NCI-H2227 (cell line): ENCODE results near the gene CRISPLD2.
"Not testable (repeated sequence)": the region's sequence is repeated elsewhere in the genome, so short reads cannot be mapped to it uniquely, and the experiment has no call there.

Source experiments
- DNase-seq: peaks from one replicate; lab custom pipeline; 2025; ENCODE audit not compliant: unreplicated experiment; lab: John Stamatoyannopoulos, UW

Gene CRISPLD2

DNA sequence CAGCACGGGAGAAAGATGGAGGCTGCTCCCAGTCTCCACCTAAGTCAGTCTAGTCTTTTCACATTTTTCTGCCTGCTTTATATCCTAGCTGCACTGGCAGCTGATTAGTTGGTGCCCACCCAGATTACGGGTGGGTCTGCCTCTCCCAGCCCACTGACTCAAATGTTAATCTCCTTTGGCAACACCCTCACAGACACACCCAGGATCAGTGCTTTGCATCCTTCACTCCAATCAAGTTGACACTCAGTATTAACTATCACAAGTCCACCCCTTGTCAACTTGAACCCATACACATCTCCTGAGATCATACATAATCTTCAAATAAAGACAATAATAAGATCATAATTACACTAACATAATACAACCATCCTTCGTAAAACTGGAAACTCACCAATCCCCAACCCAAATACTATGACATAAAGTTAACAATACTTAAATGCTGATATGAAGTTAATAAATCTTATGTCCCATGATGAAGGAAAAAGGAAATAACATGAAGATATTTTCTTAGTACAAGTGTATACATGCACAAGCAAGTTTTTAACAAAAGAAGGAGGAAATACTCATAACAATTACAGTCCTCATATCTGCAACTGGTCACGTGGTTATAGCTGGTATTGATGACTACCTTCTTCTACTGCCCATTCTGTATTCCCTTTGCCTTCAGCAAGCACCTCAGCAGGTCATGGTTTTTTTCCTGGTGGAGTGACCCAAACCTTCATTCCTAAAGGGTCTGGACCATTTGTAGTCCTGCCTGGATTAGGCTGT is 35.8 kb downstream of the CRISPLD2 start:
- not testable (repeated sequence) for DNase-seq

DNA sequence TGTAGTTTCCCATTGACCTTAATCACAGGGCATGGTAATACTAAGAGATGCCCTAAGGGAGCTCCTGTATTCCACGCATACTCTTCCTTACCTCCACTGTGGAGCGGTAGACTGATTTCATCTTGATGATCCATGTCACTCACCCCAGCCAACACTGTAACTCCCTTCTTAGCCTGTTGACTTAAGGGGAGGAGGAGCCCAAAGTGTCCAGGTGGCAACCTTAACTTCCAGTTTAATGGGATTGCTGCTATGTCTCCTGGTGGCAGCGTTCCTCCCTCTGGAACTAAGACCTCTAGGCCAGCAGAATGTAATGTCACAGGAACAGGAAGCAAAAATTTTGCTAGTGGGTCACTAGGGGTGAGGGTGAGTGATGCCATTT is 36.4 kb downstream of the CRISPLD2 start:
- DNase-seq: not testable (repeated sequence)

DNA sequence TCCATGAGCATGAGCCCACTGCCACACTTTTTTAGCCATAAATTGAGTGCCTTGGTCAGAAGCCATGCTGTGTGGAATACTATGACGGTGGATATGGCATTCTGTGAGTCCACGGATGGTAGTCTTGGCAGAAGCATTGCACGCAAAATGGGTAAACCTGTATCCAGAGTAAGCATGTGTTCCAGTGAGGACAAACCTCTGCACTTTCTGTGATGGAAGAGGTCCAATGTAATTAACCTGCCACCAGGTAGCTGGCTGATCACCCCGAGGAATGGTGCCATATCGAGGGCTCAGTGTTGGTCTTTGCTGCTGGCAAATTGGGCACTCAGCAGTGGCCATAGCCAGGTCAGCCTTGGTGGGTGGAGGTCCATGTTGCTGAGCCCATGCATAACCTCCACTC is 37.0 kb downstream of the CRISPLD2 start:
- not testable (repeated sequence) for DNase-seq

DNA sequence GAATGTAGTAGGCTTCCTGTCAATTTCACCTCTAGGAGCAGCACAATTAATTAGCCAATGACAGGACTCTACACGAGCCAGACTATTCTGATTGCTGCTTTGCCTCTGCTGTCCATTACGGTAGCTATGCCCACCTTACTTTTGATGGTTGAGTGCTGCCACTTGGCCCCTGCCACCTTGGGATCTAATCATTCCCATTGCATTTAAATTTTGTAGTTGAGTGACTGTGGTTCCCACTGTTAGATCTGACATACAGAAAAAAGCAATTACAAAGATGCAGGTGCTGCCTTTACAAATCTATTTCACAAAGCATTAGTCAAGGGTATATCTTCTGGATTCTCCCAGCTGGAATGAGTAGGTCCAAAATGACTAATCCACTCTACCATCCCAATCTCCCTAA is 39.9 kb downstream of the CRISPLD2 start:
- no peak for DNase-seq

DNA sequence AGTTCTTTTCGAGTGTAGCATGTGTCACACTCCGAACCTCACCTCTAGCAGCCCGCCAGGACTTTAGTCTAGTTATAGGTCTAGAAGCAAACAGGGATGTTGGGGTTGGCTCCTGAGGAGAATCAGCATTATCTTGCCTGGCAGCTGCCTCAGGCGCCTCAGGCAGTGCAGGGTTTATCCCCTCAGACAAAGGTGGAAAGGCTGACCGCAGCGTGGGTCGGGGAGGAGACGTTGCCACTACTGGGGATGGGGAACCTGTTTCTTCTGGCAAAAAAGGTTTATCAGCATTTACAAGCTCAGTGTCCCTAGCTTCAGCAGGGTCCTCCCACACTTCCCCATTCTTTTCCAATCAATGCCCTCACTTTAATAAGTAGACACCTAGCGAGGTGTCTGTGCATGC is 40.6 kb downstream of the CRISPLD2 start:
- no peak for DNase-seq

DNA sequence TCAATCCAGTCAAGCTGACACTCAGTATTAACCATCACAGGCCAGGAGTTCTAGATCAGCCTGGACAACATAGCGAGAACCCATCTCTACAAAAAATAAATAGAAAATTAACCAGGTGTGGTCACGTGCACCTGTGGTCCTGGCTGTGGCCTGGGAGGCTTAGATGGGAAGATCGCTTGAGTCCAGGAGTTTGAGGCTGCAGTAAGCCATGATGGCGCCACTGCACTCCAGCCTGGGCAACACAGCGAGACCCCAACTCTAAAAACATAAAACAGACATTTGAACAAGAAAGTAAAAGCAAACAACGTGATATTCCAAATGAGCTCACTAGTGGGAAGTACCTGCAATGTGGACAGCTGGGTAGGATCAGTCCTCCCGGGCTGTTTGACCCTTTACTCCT is 41.9 kb downstream of the CRISPLD2 start:
- DNase-seq: no peak

DNA sequence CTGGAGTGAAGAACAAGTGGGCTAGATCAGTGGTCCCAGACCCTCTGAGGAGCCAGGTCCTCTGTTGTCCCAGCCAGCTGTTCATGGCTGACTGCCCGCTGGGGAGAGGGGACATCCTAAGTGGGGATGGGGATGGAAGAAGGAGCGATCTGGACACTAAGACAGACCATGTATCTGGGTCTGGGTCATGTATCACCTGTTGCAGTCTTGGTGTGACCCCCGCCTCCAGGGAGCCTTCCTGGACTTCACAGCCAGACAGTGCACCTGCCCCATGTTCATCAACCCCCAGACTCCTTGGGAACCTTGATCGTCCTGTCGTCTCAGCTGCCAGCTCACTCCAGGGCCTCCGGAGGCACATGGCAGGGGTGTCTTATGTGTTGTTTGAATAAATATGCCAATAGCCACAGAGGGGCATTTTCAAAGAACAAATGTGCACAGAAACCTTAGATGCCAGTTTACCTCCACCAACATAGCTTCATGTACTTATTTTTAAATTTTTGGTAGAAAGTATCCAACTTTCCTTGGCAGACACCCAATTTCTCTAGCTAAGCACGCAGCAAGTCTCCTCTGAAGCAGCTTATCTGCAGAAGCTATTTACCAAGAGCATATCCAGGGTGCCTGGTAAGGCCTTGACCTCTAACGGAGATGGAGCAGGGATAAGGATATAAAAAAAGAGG is 43.2 kb downstream of the CRISPLD2 start:
- no peak for DNase-seq

DNA sequence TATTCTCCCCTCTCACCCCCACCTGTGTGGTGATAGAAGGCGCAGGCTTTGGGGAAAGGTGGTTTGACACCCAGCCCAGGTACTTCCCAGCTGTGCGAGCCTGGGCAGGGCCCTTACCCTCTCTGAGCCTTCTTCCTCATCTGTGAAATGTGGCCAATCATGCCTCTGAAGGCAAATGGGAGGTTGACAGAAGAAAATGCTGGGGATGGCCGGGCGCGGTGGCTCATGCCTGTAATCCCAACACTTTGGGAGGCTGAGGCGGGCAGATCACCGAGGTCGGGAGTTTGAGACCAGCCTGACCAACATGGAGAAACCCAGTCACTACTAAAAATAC is 43.7 kb downstream of the CRISPLD2 start:
- DNase-seq: no peak

DNA sequence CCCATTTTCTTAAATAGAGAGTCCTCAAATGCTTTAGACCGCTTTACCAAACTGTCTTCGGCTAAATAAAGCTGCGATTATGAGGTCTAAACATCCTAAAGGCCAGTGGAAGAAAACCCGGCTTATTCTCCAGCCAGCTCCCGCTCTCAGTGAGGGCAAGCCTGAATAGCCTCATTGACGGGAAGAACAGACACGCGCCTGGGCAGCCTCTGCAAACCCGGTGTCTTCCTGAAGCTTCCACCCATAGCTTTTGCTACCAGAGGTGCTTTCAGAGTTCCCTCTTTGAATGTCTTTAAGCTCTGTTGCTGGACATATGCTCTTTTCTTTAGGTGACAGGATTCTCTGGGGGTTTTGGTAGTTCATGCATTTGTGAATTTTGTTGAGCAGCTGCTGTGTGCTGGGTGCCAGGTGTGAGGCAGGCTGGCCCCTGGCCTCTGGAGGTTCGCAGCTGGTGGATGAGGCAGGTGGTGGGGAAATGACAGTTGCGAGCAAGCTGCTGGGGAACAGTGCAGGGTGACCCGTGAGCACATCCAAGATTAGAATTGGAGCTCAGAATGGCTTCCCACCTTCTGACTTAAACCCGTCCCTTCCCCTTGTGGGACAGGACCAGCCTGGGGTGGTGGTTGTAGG is 44.7 kb downstream of the CRISPLD2 start:
- DNase-seq: no peak

DNA sequence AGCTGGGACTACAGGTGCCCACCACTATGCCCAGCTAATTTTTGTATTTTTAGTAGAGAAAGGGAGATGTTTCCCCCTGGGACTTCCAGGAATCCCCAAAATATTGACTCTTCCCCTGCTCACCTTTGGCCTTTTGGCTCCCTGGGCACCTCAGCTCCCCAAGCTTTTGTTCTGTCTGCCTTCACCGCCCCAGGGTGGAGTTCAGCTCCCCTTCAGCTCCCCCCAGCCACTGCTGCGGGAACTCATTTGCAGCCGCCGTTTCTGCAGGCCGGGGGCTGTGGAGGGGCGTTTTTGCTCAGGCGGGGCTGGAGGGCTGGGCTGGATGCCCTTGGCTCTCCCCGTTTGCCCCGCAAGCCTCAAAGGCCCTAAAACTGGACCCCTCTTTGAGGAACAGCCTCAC is 47.9 kb downstream of the CRISPLD2 start:
- no peak for DNase-seq

DNA sequence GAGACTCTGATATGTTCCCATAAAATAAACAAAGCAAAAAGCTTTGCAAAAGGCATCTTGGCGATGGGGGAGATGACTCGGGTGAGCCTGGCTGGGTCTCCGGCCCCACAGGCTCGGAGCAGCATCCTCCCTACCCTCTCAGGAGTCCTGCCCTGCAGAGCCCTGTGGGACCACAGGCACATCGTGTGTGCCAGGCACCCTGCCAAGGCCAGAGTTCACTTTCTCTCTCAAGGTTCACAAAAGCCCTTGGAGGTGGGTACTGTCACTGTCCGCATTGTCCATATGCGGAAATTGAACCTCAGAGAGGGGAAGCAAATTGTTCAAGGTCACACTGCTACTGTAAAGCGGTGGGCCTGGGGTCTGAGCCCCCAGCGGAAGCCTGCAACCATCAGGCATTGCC is 48.5 kb downstream of the CRISPLD2 start:
- DNase-seq: no peak

DNA sequence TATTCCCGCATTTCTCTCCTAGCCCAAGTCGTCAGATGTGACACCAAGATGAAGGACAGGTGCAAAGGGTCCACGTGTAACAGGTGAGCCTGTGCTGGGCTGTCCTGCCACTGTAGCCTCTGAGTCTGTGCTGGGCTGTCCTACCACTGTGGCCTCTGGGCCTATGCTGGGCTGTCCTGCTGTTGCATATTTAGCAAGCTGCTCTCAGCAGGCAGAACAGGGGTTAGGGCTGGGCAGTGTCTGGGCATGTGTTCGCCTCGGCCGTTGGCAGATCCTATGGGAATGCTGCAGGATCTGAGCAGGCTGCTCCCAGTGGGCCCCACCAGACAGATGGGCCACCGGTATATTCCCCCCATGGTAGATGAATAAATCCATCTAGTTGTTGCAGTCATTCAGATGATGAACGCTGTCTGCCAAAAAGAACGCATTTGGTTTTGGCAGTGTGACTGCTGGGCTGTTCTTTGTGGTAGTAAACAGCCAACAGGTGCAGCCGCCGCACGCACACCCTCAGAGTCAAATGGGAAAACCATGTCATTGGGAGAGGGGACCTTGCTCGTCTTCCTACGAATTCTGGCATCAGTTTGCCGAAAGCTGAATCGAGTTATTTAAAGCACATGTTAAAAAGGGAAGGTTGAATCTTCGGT is 49.2 kb downstream of the CRISPLD2 start:
- DNase-seq: no peak

DNA sequence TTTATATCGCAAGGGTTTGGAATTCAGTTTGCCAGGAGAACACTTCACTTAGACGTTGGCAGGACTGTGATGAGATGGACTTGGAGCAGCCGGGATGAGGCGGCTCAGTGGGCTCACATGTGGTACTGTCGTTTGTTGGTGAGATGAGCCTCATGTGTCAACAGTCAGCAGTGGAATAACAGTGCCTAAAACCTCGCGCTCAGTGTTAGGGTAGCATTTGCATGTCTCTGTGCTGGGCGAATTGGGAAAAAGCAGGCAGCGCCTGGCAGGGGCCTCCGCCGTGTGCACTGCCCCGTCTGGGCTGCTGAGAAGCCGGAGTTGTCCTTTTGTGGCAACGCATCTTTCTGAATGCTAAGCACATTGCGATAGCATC is 49.7 kb downstream of the CRISPLD2 start:
- no peak for DNase-seq

DNA sequence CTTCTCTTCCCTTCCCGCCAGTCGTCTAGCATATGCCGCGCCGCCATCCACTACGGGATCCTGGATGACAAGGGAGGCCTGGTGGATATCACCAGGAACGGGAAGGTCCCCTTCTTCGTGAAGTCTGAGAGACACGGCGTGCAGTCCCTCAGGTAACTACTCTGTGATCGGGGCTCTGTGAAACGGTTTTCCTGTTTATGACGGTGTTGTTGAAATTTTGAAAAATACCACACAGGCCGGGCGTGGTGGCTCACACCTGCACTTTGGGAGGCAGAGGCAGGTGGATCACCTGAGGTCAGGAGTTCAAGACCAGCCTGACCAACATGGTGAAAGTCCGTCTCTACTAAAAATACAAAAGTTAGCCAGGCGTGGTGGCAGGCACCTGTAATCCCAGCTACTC is 53.2 kb downstream of the CRISPLD2 start:
- DNase-seq: not testable (repeated sequence)

DNA sequence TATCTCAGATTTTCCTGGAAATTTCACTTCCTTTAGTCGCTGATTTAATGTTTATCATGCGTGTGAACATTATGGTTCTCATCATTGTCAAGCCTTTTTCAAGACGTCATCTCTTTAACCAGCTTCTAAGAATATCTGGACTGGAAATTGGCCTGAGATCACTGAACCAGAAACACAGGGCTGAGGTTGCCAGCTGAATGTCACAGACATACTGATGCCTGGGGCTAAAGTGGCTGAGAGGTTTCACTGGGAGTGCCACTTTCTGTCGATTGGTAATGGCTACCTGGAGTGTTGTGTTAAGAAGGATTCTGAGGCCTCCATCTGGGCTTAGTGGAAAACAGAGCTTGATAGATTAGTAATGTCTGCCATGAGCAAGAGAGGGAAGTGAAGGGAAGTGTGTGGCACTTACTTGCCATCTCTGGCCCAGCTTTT is 54.2 kb downstream of the CRISPLD2 start:
- no peak for DNase-seq

DNA sequence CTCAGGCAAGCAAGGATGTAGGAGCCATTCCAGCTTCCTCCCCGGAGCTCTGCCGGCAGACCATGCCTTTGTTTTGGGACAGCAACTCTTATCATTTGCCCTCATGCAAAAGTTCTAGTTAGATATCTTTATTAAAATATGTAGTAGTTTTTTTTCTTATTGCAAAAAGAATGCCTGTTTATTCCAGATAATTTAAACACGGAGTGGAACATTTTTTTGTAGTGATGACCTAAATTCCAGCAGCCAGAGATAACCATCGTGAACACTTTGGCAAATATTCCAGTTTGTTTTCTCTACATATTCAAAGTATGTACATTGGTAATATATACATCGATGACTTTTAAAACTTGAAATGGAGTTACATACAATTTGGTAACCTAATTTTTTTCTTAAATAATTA is 54.8 kb downstream of the CRISPLD2 start:
- DNase-seq: no peak

DNA sequence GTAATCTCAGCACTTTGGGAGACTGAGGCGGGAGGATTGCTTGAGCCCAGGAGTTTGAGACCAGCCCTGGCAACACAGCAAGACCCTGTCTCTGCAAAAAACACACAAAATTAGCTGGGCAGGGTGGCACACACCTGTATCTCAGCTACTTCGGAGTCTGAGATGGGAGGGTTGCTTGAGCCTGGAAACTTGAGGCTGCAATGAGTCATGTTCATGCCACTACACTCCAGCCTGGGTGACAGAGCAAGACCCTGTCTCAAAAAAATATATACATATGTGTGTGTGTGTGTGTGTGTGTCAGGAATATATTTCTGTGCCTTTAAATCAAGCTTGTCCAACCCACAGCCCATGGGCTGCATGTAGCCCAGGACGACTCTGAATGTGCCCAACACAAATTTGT is 55.2 kb downstream of the CRISPLD2 start:
- DNase-seq: no peak

DNA sequence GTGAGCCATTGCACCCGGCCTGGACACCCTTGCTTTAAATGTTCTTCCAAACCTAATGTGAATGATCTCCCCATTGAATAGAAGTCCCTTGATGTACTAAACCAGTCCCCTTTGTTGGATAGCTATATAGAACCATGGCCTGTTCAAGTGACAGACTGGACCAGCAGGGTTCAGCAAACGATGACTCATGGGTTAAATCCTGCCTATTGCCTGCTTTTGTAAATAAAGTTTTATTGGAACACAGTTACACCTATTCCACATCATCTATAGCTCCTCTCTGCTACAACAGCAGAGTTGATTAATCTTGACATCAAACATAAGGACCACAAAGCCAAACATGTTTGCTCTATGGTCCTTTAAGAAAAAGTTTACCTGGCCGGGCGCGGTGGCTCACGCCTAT is 56.1 kb downstream of the CRISPLD2 start:
- DNase-seq: no peak

DNA sequence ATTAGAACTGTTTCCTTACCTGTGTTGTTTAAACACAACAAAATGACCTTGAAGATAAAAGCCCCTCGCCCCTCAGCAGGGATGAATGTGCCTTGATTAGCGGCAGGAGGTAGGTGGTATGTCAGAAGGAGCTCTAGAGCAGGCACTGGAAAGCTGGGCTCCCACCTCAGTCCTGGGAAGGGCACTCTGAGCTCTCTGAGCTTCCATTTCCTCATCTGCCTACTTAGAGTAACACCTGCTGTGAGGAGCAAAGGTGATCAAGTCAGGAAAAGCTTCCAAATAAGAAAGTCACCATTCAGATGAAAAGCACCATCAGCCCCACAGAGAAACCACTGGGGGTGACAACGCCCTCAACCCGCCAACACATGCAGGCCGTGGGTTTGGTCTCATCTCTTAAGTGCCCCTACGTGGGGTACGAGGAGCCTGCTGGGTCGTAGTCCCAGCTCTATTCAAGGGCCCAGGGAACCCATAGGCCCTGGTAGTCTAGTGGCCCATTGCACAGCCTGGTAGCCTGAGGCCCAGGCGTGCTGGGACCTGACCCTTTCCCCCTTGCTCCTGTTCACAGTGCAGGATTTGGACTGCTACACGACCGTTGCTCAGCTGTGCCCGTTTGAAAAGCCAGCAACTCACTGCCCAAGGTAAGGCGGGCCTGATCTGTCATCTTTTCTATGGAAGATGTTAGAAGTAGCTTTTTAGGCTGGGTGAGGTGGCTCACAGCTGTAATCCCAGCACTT is 57.3 kb downstream of the CRISPLD2 start:
- DNase-seq: no peak

DNA sequence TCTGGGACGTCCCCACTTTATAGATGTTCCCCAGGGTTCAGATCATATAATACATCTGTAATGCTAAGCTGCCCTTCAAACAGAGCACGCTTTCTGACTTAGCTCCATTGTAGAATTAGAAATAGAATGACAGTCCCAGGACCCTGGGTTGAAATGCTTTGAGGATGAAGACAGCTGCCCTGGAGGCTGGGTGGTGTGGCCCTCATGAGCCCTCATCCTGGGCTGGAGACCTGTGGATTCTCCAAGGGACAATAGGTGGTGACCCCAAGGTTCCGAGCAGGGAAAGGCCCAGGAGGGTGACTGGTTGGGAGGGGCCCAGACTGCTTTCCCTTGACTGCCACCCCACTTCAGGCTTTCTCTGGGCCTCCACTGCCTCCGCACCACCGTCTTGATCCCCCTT is 59.0 kb downstream of the CRISPLD2 start:
- no peak for DNase-seq
